Pons (tissue), 1 donor: ENCODE data around the gene TNS3.
A peak's percentile ranks its signal among the peaks of the same experiment; 100 is the strongest.

Experiments
- DNase-seq: peaks from one replicate; pipeline ENCODE4 v3.0.0-alpha.2; 2016; ENCODE audit warnings: low spot score

The TNS3 gene

GRCh38 chr7:47485640-47486435 is 96.1 kb downstream of the TNS3 start:
- no peak for DNase-seq

GRCh38 chr7:47484923-47485639 is 96.8 kb downstream of the TNS3 start:
- DNase-seq, result no peak

- DNase-seq, result no peak
Observed at GRCh38 chr7:47484457-47484856, 97.5 kb downstream of the TNS3 start.

- no peak for DNase-seq
Observed at GRCh38 chr7:47483604-47484273, 98.2 kb downstream of the TNS3 start.

GRCh38 chr7:47482013-47482875 is 99.7 kb downstream of the TNS3 start:
- DNase-seq, result no peak

- DNase-seq, result no peak
Observed at GRCh38 chr7:47481541-47482012, 100.3 kb downstream of the TNS3 start.

- no peak for DNase-seq
Observed at GRCh38 chr7:47480576-47481538, 101.1 kb downstream of the TNS3 start.

GRCh38 chr7:47479821-47480575 is 101.9 kb downstream of the TNS3 start:
- DNase-seq, result no peak

- no peak for DNase-seq
Observed at GRCh38 chr7:47478926-47479711, 102.8 kb downstream of the TNS3 start.

GRCh38 chr7:47478017-47478344 is 103.9 kb downstream of the TNS3 start:
- DNase-seq, result no peak

- DNase-seq, result no peak
Observed at GRCh38 chr7:47477191-47478016, 104.5 kb downstream of the TNS3 start.

- DNase-seq, result no peak
Observed at GRCh38 chr7:47475880-47476227, 106.1 kb downstream of the TNS3 start.

- DNase-seq, result peak; percentile 43
Observed at GRCh38 chr7:47474937-47475879, 106.7 kb downstream of the TNS3 start.

- no peak for DNase-seq
Observed at GRCh38 chr7:47474211-47474936, 107.5 kb downstream of the TNS3 start.

GRCh38 chr7:47473499-47474210 is 108.3 kb downstream of the TNS3 start:
- DNase-seq, result no peak
